MM.1S (cell line): ENCODE measurements around the gene ANO10.

Experiments used
- DNase-seq: peaks from one replicate; pipeline ENCODE4 v3.0.0-alpha.2; 2015
- H2AFZ ChIP-seq: fragments of 300-600 bp; sonication (generic); 2 replicates; pipeline ENCODE4 v1.6.0; 2016; ENCODE audit warnings: antibody characterized with exemption, low read length
- H3F3A ChIP-seq: fragments of 300-600 bp; sonication (generic); 2 replicates; pipeline ENCODE4 v1.6.1; 2016; ENCODE audit warnings: mild to moderate bottlenecking, antibody characterized with exemption, low read length, moderate library complexity, mixed read lengths; ENCODE audit not compliant: insufficient read depth
- H3K27ac ChIP-seq: fragments of 300-600 bp; sonication (generic); 2 replicates; pipeline ENCODE4 v1.5.1; 2016; ENCODE audit warnings: mild to moderate bottlenecking, low read length
- H3K27me3 ChIP-seq: fragments of 300-600 bp; sonication (generic); replicated peaks from 2 replicates; pipeline ENCODE4 v1.6.0; 2016; ENCODE audit warnings: low read length; ENCODE audit not compliant: insufficient read depth
- H3K36me3 ChIP-seq: fragments of 300-600 bp; sonication (generic); replicated peaks from 2 replicates; pipeline ENCODE4 v1.6.1; 2016; ENCODE audit warnings: mild to moderate bottlenecking, low read length, mixed read lengths; ENCODE audit not compliant: insufficient read depth
- H3K4me1 ChIP-seq: fragments of 300-600 bp; sonication (generic); 2 replicates; pipeline ENCODE4 v1.6.1; 2016; ENCODE audit warnings: low read length, mixed read lengths
- H3K4me2 ChIP-seq: fragments of 300-600 bp; sonication (generic); 2 replicates; pipeline ENCODE4 v1.6.0; 2016; ENCODE audit warnings: low read depth, low read length
- H3K4me3 ChIP-seq: fragments of 300-600 bp; sonication (generic); 2 replicates; pipeline ENCODE4 v1.5.1; 2016; ENCODE audit warnings: low read length, mixed read lengths
- H3K79me2 ChIP-seq: fragments of 300-600 bp; sonication (generic); 2 replicates; pipeline ENCODE4 v1.6.1; 2016; ENCODE audit warnings: mixed run types, low read length, mixed read lengths
- H3K9ac ChIP-seq: fragments of 300-600 bp; sonication (generic); 2 replicates; pipeline ENCODE4 v1.6.1; 2016; ENCODE audit warnings: low read length, mixed read lengths
- H3K9me2 ChIP-seq: fragments of 300-600 bp; sonication (generic); replicated peaks from 2 replicates; pipeline ENCODE4 v1.6.1; 2016; ENCODE audit warnings: mild to moderate bottlenecking, low read length, mixed read lengths; ENCODE audit not compliant: insufficient read depth
- H3K9me3 ChIP-seq: fragments of 300-600 bp; sonication (generic); replicated peaks from 2 replicates; pipeline ENCODE4 v1.6.1; 2016; ENCODE audit warnings: mild to moderate bottlenecking, low read length, mixed read lengths; ENCODE audit not compliant: insufficient read depth
- H4K20me1 ChIP-seq: fragments of 300-600 bp; sonication (generic); 2 replicates; pipeline ENCODE4 v1.6.1; 2016; ENCODE audit warnings: mild to moderate bottlenecking, low read length, moderate library complexity, mixed read lengths; ENCODE audit not compliant: insufficient read depth
- EZH2 ChIP-seq: fragments of 300-600 bp; sonication (generic); optimal IDR thresholded peaks from 2 replicates; pipeline ENCODE3; 2017; ENCODE audit warnings: low read depth, mild to moderate bottlenecking, antibody characterized with exemption, low read length, mixed read lengths
- EZH2phosphoT487 ChIP-seq: fragments of 300-600 bp; sonication (generic); IDR thresholded peaks from 2 replicates; pipeline ENCODE4 v1.6.1; 2018; ENCODE audit warnings: antibody characterized with exemption, low read length
- TF ChIP-seq, protein P1 (sequence below): fragments of 300-600 bp; sonication (generic); IDR thresholded peaks from 2 replicates; pipeline ENCODE4 v1.5.1; 2016; ENCODE audit warnings: antibody characterized with exemption, low read length, mixed read lengths

The ANO10 gene

GRCh38 chr3:43394041-43394554 lies 227.7 kb downstream of the ANO10 start:
- Histone ChIP-seq H3K36me3 (no peaks in the 10 kb centered on the region), H3K9me3 (no peaks in the 10 kb centered on the region), H3K79me2 (no peaks in the 10 kb centered on the region), H3K4me3 (no peak overlapping the region), H2AFZ (no peak overlapping the region), H3K9ac (no peak overlapping the region), H3F3A (no peaks in the 10 kb centered on the region), H3K4me2 (no peak overlapping the region), H3K27me3 (no peaks in the 10 kb centered on the region), H3K27ac (no peak overlapping the region), H4K20me1 (no peaks in the 10 kb centered on the region), H3K9me2 (no peaks in the 10 kb centered on the region), H3K4me1 (peaks cover 13% of the 10 kb centered on the region)
- TF ChIP-seq, protein P1, sequence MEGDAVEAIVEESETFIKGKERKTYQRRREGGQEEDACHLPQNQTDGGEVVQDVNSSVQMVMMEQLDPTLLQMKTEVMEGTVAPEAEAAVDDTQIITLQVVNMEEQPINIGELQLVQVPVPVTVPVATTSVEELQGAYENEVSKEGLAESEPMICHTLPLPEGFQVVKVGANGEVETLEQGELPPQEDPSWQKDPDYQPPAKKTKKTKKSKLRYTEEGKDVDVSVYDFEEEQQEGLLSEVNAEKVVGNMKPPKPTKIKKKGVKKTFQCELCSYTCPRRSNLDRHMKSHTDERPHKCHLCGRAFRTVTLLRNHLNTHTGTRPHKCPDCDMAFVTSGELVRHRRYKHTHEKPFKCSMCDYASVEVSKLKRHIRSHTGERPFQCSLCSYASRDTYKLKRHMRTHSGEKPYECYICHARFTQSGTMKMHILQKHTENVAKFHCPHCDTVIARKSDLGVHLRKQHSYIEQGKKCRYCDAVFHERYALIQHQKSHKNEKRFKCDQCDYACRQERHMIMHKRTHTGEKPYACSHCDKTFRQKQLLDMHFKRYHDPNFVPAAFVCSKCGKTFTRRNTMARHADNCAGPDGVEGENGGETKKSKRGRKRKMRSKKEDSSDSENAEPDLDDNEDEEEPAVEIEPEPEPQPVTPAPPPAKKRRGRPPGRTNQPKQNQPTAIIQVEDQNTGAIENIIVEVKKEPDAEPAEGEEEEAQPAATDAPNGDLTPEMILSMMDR: no peak
- no peak for TF ChIP-seq EZH2phosphoT487
- TF ChIP-seq EZH2: no peak
- no peak for DNase-seq

DNA sequence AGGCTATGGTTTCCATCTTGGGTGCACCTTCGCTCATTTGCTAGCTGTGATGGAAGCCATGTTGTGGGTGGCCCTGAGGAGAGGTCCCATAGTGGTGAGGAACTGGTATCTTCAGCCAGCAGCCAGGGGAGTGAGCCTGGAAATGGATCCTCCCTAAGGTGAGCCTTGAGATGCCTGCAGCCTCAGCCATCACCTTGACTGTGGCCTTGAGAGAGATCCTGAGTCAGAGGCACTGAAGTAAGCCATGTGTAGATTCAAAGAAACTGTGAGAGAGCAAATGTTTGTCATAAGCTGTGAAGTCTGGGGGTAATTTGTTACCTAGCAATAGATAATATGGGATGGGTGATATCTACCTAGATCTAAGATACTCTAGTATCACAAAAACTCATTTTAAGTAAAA lies 230.2 kb downstream of the ANO10 start:
- Histone ChIP-seq H3K9ac (no peak overlapping the region), H3K4me3 (no peak overlapping the region), H3K9me2 (no peaks in the 10 kb centered on the region), H3K36me3 (no peaks in the 10 kb centered on the region), H3K27ac (no peak overlapping the region), H3K4me1 (peaks cover 19% of the 10 kb centered on the region), H4K20me1 (no peaks in the 10 kb centered on the region), H3K79me2 (no peaks in the 10 kb centered on the region), H3K27me3 (no peaks in the 10 kb centered on the region), H2AFZ (no peak overlapping the region), H3F3A (no peaks in the 10 kb centered on the region), H3K9me3 (no peaks in the 10 kb centered on the region), H3K4me2 (no peak overlapping the region)
- no peak for DNase-seq
- TF ChIP-seq EZH2phosphoT487 (no peak), EZH2 (no peak)
- TF ChIP-seq, protein P1: no peak

DNA sequence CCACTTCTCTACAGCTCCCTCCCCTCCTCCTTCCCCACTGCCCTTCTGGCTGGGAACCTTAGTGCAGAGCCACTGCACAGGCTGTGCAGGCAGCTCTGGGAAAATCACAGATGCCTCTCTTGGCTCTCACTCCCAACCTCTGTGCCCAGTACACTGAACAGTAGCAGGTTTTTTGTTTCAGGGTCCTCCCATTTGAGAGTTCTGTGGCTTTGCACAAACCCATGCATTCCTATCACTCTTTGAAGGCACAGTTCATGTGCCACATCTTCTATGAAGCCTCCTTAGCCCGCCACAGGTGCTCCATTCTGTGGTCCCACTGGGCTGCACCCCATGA lies 231.6 kb downstream of the ANO10 start:
- no peaks in the 10 kb centered on the region for H3K36me3 ChIP-seq
- peaks cover 19% of the 10 kb centered on the region for H3K4me1 ChIP-seq
- H3K4me3 ChIP-seq: no peak overlapping the region
- H3K9me2 ChIP-seq: no peaks in the 10 kb centered on the region
- H3K79me2 ChIP-seq: no peaks in the 10 kb centered on the region
- peak overlapping the region; percentile 30; the same call in 1 of the 2 replicates for H2AFZ ChIP-seq
- TF ChIP-seq, protein P1: no peak
- peak overlapping the region; percentile 32; the same call in 1 of the 2 replicates for H3K27ac ChIP-seq
- peak overlapping the region; percentile 44; the same call in 1 of the 2 replicates for H3K4me2 ChIP-seq
- no peaks in the 10 kb centered on the region for H4K20me1 ChIP-seq
- no peaks in the 10 kb centered on the region for H3K9me3 ChIP-seq
- no peaks in the 10 kb centered on the region for H3F3A ChIP-seq
- no peak overlapping the region for H3K9ac ChIP-seq
- no peak for DNase-seq
- no peaks in the 10 kb centered on the region for H3K27me3 ChIP-seq
